Measurements from ENCODE around the gene CCHCR1. TPM values are rescaled to one million over a fixed set of nuclear protein-coding genes. Genes with fewer than 3 reads are reported as not detected.

Gene CCHCR1
- total RNA-seq, 1 experiment from 2014 or later, result 45.5 TPM

GRCh38 chr6:31096215-31096614 is 61.4 kb downstream of the CCHCR1 start:
- Mint-ChIP-seq H3K27ac (no peak overlapping the region), H3K9me3 (no peaks in the 10 kb centered on the region), H3K4me3 (no peak overlapping the region), H3K27me3 (ENCODE audit: low read depth) (no peaks in the 10 kb centered on the region; the same call in 1 of the 2 replicates), H3K36me3 (ENCODE audit: insufficient read depth in 1 of 3, low read depth in 3 of 3) (no peaks in the 10 kb centered on the region), H3K4me1 (peaks cover 16 to 21% of the 10 kb centered on the region in 2 experiments)
- Histone ChIP-seq H4K20me1 (ENCODE audit: control insufficient read depth, insufficient read depth, insufficient read length) (no peaks in the 10 kb centered on the region), H2AFZ (ENCODE audit: low read length) (no peak overlapping the region), H3K27ac (ENCODE audit: insufficient read length, low read depth, low read length) (no peak overlapping the region), H3K27me3 (ENCODE audit: insufficient read depth, low read length) (no peaks in the 10 kb centered on the region), H3K23ac (ENCODE audit: insufficient read length, low read depth, low read length) (no peak overlapping the region), H3K23me2 (ENCODE audit: insufficient read length, low read depth, low read length, poor library complexity, severe bottlenecking) (no peaks in the 10 kb centered on the region), H3T11ph (ENCODE audit: low read length) (no peak overlapping the region), H3K4ac (ENCODE audit: low read depth, low read length) (no peak overlapping the region), H4K5ac (ENCODE audit: insufficient read length, low read depth, low read length) (no peak overlapping the region), H3K4me2 (ENCODE audit: insufficient read depth, insufficient read length, low read length) (no peak overlapping the region), H2BK5ac (ENCODE audit: insufficient read length, low read length) (no peak overlapping the region), H3K79me2 (ENCODE audit: insufficient read depth, low read length) (no peaks in the 10 kb centered on the region), H3K14ac (ENCODE audit: insufficient read depth, low read length) (no peak overlapping the region), H3K18ac (ENCODE audit: insufficient read length, low read depth, low read length) (no peak overlapping the region), H4K91ac (ENCODE audit: insufficient read length, low read depth, low read length) (no peak overlapping the region), H3K79me1 (ENCODE audit: insufficient read depth, low read depth, low read length, poor library complexity, severe bottlenecking) (no peaks in the 10 kb centered on the region), H2BK20ac (ENCODE audit: low read depth, low read length, poor library complexity, severe bottlenecking) (no peak overlapping the region), H3K9me3 (ENCODE audit: control insufficient read depth, low read depth, low read length) (no peaks in the 10 kb centered on the region), H2BK120ac (ENCODE audit: low read depth, low read length, poor library complexity, severe bottlenecking) (no peak overlapping the region), H3K4me1 (ENCODE audit: insufficient read depth, low read length) (peaks cover 2% of the 10 kb centered on the region; the same call in 1 of the 2 replicates), H4K8ac (replicated peaks; ENCODE audit: insufficient read length, low read depth, low read length) (no peak overlapping the region), H3K9ac (ENCODE audit: extremely low read depth, insufficient read length, low read length) (no peak overlapping the region), H2BK15ac (ENCODE audit: low read depth, low read length) (no peak overlapping the region), H2BK12ac (ENCODE audit: insufficient read length, low read depth, low read length) (no peak overlapping the region), H2AK5ac (ENCODE audit: insufficient read length, low read length) (no peak overlapping the region), H3K56ac (ENCODE audit: insufficient read length, low read depth, low read length) (no peak overlapping the region)
- WGBS (ENCODE audit: extremely low coverage, insufficient read length, low lambda C conversion rate), result no CpG with 5 or more reads among the region's 3 CpGs
- DNase-seq, result no peak
- no peak for TF ChIP-seq CTCF (conservative IDR thresholded peaks at IDR 0.05)
